Activated CD4-positive, alpha-beta T cell treated with anti-CD3 and anti-CD28 coated beads for 36 hours (primary cell): ENCODE measurements around the gene DUSP6. TPM values are rescaled to one million over a fixed set of nuclear protein-coding genes. Genes with fewer than 3 reads are reported as not detected.

Experiments used
- ATAC-seq: fragments of 200-7000 bp; cut with Tn5 transposase; one replicate; pipeline ENCODE4 v1.10.0; 2021; ENCODE audit warnings: mild to moderate bottlenecking, moderate library complexity
- CTCF ChIA-PET: fragments of 350-600 bp; sonication (Branson Sonifier 250); formaldehyde crosslinking; loops from one replicate; lab custom pipeline; 2021; ENCODE audit warnings: antibody characterized with exemption; lab: Charles Lee
- POLR2A ChIA-PET: fragments of 350-600 bp; sonication (Branson Sonifier 250); formaldehyde crosslinking; loops from one replicate; lab custom pipeline; 2021; ENCODE audit warnings: antibody characterized with exemption, inconsistent platforms; lab: Charles Lee
- DNase-seq: peaks from one replicate; pipeline ENCODE4 v3.0.0-alpha.2; 2020
- H3K27ac Mint-ChIP-seq: one replicate; pipeline ENCODE4 v1.8.0; 2021; ENCODE audit warnings: mixed read lengths
- H3K27me3 Mint-ChIP-seq: one replicate; pipeline ENCODE4 v1.8.0; 2021; ENCODE audit warnings: mixed read lengths
- H3K36me3 Mint-ChIP-seq: one replicate; pipeline ENCODE4 v1.8.0; 2021; ENCODE audit warnings: low read depth, mixed read lengths
- H3K4me1 Mint-ChIP-seq: one replicate; pipeline ENCODE4 v1.8.0; 2021; ENCODE audit warnings: mixed read lengths
- H3K4me3 Mint-ChIP-seq: one replicate; pipeline ENCODE4 v1.8.0; 2021; ENCODE audit warnings: mild to moderate bottlenecking, moderate library complexity, mixed read lengths
- H3K9me3 Mint-ChIP-seq: one replicate; pipeline ENCODE4 v1.8.0; 2021; ENCODE audit warnings: low read depth, mixed read lengths
- intact Hi-C, 2 experiments: fragments of 100-400 bp; cut with DNase I in 1 of 2; cut with micrococcal nuclease in 1 of 2; formaldehyde crosslinking; loops; one replicate each; pipeline versions ENCODE4 v1.14.2 to v1.15.1; 2022 to 2024; cut with DNase I, micrococcal nuclease
- total RNA-seq, 2 experiments: library from RNA; stranded (reverse); gene quantifications; one replicate each; pipeline ENCODE4 v1.2.3, GENCODE V29; 2021

The DUSP6 gene
- total RNA-seq, 2 experiments from 2014 or later, result 49.9 to 60.9 TPM

GRCh38 chr12:89326239-89327040 is 25.9 kb downstream of the DUSP6 start:
- POLR2A ChIA-PET, result no interaction called here
- intact Hi-C loops, result no loop called here
- H3K27me3 Mint-ChIP-seq, result no peaks in the 10 kb centered on the region
- no peak overlapping the region for H3K27ac Mint-ChIP-seq
- ATAC-seq, result no peak
- peaks cover 9% of the 10 kb centered on the region for H3K9me3 Mint-ChIP-seq
- CTCF ChIA-PET, result no interaction called here
- DNase-seq, result no peak
- H3K4me1 Mint-ChIP-seq, result peaks cover 8% of the 10 kb centered on the region
- H3K4me3 Mint-ChIP-seq, result no peak overlapping the region
- peaks cover 4% of the 10 kb centered on the region for H3K36me3 Mint-ChIP-seq

- Mint-ChIP-seq H3K36me3 (peaks cover 1% of the 10 kb centered on the region), H3K27ac (no peak overlapping the region), H3K4me3 (no peak overlapping the region), H3K27me3 (no peaks in the 10 kb centered on the region), H3K9me3 (peaks cover 3% of the 10 kb centered on the region), H3K4me1 (peaks cover 8% of the 10 kb centered on the region)
- POLR2A ChIA-PET, result no interaction called here
- ATAC-seq (no peak), DNase-seq (no peak)
- intact Hi-C loops, result no loop called here
- CTCF ChIA-PET, result no interaction called here
Observed at GRCh38 chr12:89325495-89325894, 26.8 kb downstream of the DUSP6 start.

GRCh38 chr12:89324437-89324836 is 27.9 kb downstream of the DUSP6 start:
- ATAC-seq (no peak), DNase-seq (no peak)
- CTCF ChIA-PET, result no interaction called here
- Mint-ChIP-seq H3K27ac (no peak overlapping the region), H3K4me3 (no peak overlapping the region), H3K36me3 (no peaks in the 10 kb centered on the region), H3K9me3 (peaks cover 2% of the 10 kb centered on the region), H3K27me3 (no peaks in the 10 kb centered on the region), H3K4me1 (peaks cover 8% of the 10 kb centered on the region)
- intact Hi-C loops, result no loop called here
- POLR2A ChIA-PET, result no interaction called here

GRCh38 chr12:89323568-89324218 is 28.6 kb downstream of the DUSP6 start:
- no peak for ATAC-seq
- Mint-ChIP-seq H3K9me3 (no peaks in the 10 kb centered on the region), H3K27ac (no peak overlapping the region), H3K36me3 (no peaks in the 10 kb centered on the region), H3K4me1 (peaks cover 8% of the 10 kb centered on the region), H3K27me3 (no peaks in the 10 kb centered on the region), H3K4me3 (no peak overlapping the region)
- ChIA-PET POLR2A (no interaction called here), CTCF (no interaction called here)
- intact Hi-C loops, result no loop called here
- no peak for DNase-seq

- DNase-seq (no peak), ATAC-seq (no peak)
- no peaks in the 10 kb centered on the region for H3K27me3 Mint-ChIP-seq
- H3K36me3 Mint-ChIP-seq, result no peaks in the 10 kb centered on the region
- ChIA-PET CTCF (no interaction called here), POLR2A (no interaction called here)
- intact Hi-C loops, result no loop called here
- no peak overlapping the region for H3K27ac Mint-ChIP-seq
- H3K4me1 Mint-ChIP-seq, result peaks cover 10% of the 10 kb centered on the region
- H3K9me3 Mint-ChIP-seq, result no peaks in the 10 kb centered on the region
- no peak overlapping the region for H3K4me3 Mint-ChIP-seq
Observed at GRCh38 chr12:89320735-89321134, 31.6 kb downstream of the DUSP6 start.

GRCh38 chr12:89319606-89320005 is 32.7 kb downstream of the DUSP6 start:
- no peaks in the 10 kb centered on the region for H3K36me3 Mint-ChIP-seq
- ATAC-seq (no peak), DNase-seq (no peak)
- no peaks in the 10 kb centered on the region for H3K9me3 Mint-ChIP-seq
- H3K27me3 Mint-ChIP-seq, result no peaks in the 10 kb centered on the region
- H3K4me1 Mint-ChIP-seq, result peaks cover 10% of the 10 kb centered on the region
- intact Hi-C loops, result no loop called here
- no peak overlapping the region for H3K4me3 Mint-ChIP-seq
- POLR2A ChIA-PET, result no interaction called here
- CTCF ChIA-PET, result interaction anchor here (0.6 kb wide), 1 partner anchor 261 kb away, joined by 3 read pairs; no protein-coding TSS in a partner anchor
- no peak overlapping the region for H3K27ac Mint-ChIP-seq

GRCh38 chr12:89319122-89319521 is 33.2 kb downstream of the DUSP6 start:
- Mint-ChIP-seq H3K36me3 (no peaks in the 10 kb centered on the region), H3K9me3 (no peaks in the 10 kb centered on the region), H3K27me3 (no peaks in the 10 kb centered on the region), H3K27ac (no peak overlapping the region), H3K4me1 (peaks cover 10% of the 10 kb centered on the region), H3K4me3 (no peak overlapping the region)
- POLR2A ChIA-PET, result no interaction called here
- intact Hi-C loops, result no loop called here
- ATAC-seq (no peak), DNase-seq (no peak)
- CTCF ChIA-PET, result no interaction called here

- DNase-seq (no peak), ATAC-seq (no peak)
- Mint-ChIP-seq H3K9me3 (no peaks in the 10 kb centered on the region), H3K36me3 (no peaks in the 10 kb centered on the region), H3K4me3 (no peak overlapping the region), H3K27me3 (no peaks in the 10 kb centered on the region), H3K4me1 (peaks cover 10% of the 10 kb centered on the region), H3K27ac (no peak overlapping the region)
- ChIA-PET POLR2A (interaction anchor here (1.2 kb wide), 1 partner anchor 17 kb away, joined by 6 read pairs; no protein-coding TSS in a partner anchor), CTCF (no interaction called here)
- intact Hi-C loops, result no loop called here
Observed at GRCh38 chr12:89316705-89317139, 35.6 kb downstream of the DUSP6 start.

- no peaks in the 10 kb centered on the region for H3K9me3 Mint-ChIP-seq
- H3K4me1 Mint-ChIP-seq, result peaks cover 17% of the 10 kb centered on the region
- H3K27ac Mint-ChIP-seq, result no peak overlapping the region
- H3K27me3 Mint-ChIP-seq, result no peaks in the 10 kb centered on the region
- no peak overlapping the region for H3K4me3 Mint-ChIP-seq
- intact Hi-C loops, result no loop called here
- no peaks in the 10 kb centered on the region for H3K36me3 Mint-ChIP-seq
- DNase-seq (no peak), ATAC-seq (no peak)
- ChIA-PET CTCF (interaction anchor here (0.7 kb wide), 1 partner anchor 33 kb away, joined by 3 read pairs; no protein-coding TSS in a partner anchor), POLR2A (no interaction called here)
Observed at GRCh38 chr12:89314060-89314761, 38.1 kb downstream of the DUSP6 start.

GRCh38 chr12:89311703-89312293 is 40.5 kb downstream of the DUSP6 start:
- Mint-ChIP-seq H3K27ac (no peak overlapping the region), H3K9me3 (no peaks in the 10 kb centered on the region), H3K27me3 (no peaks in the 10 kb centered on the region), H3K36me3 (no peaks in the 10 kb centered on the region), H3K4me3 (no peak overlapping the region), H3K4me1 (peaks cover 39% of the 10 kb centered on the region)
- ChIA-PET POLR2A (no interaction called here), CTCF (no interaction called here)
- ATAC-seq, result no peak
- no peak for DNase-seq
- intact Hi-C loops, result no loop called here

- ChIA-PET POLR2A (no interaction called here), CTCF (interaction anchor here (0.6 to 0.7 kb wide), 3 partner anchors 42 to 1273 kb away, joined by 3 to 4 read pairs (median 3); no protein-coding TSS in a partner anchor)
- Mint-ChIP-seq H3K36me3 (no peaks in the 10 kb centered on the region), H3K9me3 (no peaks in the 10 kb centered on the region), H3K4me1 (peaks cover 36% of the 10 kb centered on the region), H3K27me3 (no peaks in the 10 kb centered on the region), H3K27ac (peak overlapping the region; percentile 7), H3K4me3 (no peak overlapping the region)
- no peak for DNase-seq
- intact Hi-C loops, result no loop called here
- no peak for ATAC-seq
Observed at GRCh38 chr12:89309815-89310214, 42.5 kb downstream of the DUSP6 start.
